HG02798 (cell line): ENCODE results near the gene DAGLA.

Experiments
- ATAC-seq: cut with Tn5 transposase; IDR thresholded peaks from one replicate; pipeline ENCODE4 v1.9.1; 2021; ENCODE audit warnings: mild to moderate bottlenecking; ENCODE audit not compliant: unreplicated experiment, poor library complexity

Gene DAGLA

DNA sequence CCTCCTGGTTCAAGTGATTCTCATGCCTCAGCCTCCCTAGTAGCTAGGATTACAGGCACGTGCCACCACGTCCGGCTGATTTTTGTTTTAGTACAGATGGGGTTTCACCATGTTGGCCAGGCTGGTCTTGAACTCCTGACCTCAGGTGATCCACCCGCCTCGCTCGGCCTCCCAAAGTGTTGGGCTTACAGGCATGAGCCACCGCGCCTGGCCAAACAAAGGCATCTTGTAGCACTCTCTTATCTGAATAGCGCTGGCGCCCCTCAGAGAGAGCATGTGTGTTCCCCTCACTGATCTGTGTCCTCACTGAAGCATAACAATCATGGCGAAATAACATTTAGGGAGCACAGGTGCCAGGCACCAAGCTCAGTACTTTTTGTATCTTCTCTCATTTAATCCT lies 7.2 kb downstream of the DAGLA start:
- no peak for ATAC-seq

DNA sequence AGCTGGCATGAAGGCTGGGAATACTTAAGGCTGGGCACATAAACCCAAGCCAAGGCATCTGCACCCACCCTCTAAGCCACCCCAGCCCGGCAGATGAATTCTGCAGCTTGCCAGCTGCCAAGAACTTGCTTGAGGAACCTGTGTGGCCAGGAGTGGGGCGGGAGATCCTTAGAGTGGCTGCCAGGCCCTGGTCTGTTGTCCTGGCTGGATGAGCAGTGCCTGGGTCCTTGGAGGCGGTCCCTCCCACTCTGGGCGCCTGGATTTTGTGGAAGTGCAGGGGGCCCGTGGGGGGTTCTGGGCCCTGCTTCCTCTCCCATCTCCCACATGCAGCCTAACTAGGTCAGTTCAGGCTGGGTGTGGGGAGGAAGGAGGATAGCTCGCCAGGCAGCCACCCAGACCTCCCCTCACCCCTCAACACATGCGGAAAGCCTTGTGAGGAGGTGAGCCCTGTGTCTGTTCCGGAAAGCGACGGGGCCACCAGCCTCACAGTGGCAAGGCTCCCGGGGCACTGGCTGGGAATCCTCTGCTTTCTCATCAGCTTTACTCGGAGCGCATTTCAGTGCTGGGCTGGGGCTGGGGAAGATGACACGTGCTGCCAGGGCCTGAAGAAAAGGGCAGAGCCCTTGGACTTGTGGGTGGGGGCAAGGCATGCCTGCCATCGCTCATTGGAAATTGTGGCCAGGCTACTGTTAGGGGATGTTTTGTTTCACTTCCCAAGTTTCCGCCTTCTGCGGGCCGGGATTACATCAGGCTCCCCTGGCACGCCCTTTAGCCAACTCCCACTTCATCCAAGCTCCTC lies 8.4 kb downstream of the DAGLA start:
- ATAC-seq, result no peak

DNA sequence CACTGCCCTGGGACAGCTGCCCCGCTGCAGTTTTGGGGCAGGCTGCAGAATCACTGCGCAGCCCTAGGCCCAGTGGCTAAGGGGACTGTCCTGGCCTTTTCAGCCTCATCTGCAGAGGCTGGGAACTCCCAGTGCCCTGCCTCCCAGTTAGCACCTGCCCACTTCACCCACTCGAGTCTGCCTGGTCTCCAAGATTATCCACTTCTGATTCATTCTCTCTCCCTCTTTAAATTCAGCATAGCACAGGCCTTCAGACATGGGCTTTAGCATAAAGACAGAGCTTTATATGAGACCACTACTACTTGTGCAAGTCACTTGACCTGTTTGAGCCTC lies 8.9 kb downstream of the DAGLA start:
- ATAC-seq, result no peak

DNA sequence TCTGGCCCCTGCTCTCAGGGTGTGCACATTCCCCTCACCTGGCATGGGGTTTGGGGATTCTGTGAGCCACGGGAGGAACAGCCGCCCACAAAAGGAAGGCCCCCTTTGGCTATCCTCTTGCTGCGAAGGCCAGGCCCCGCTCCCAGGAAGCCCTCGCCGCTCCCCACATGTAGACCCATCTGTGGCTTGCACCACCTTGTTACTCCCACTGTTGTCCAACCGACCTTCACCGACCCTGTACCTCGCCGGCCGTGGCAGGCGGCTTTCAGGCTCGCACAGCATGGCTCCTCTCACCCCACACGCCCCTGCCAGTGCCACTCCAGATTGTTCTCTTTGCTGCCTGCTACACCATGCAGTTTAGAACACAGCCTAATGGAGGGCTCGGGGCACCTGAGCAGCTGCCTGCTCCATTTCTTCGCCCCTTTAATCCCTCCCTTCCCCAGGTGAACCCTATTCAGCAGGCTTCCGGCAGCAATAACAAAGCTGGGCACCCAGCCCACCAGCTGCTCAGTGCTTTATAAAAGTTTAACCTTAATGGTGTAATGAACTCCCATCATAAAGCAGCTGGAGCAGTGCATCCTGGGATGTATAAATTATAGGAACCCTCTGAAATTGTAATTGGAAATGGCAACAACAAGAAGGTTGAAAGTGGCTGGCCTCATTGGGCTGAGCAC lies 10.7 kb downstream of the DAGLA start:
- ATAC-seq, result no peak

DNA sequence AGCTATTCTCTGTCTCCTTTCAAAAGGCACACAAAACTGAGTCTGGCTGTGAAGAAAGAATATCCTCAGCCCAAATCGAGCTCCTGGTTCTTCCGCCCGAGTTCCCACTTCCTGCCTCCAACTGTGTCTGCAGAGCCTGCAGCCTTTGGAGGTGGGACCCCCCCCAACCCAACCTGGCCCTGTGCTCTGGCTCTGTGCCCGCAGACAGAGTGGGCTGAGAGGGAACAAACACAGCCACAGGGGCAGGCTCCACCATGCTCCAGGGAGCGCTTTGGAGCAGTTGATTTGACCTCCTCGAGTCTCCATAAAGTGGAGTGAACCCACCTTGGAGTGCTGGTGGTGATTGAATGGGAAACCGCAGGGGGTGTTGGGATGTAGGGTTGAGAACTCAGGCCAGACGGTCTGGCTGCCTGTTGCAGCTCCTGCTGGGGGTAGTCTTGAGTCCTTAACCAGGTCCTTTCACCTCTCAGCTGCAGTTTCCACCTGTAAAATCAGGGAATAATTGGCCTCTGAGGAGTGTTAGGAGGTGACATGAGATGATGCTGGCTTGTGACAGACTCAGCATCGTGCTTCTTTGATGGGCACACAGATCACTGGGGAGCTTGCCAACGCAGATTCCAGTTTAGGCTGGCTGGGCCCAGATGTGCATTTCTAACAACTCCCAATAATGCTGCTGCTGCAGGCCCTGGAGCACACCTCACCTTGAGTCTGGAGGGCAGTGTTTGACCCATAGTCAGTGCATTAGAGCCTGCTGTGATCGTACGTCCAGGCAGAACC lies 11.4 kb downstream of the DAGLA start:
- no peak for ATAC-seq

DNA sequence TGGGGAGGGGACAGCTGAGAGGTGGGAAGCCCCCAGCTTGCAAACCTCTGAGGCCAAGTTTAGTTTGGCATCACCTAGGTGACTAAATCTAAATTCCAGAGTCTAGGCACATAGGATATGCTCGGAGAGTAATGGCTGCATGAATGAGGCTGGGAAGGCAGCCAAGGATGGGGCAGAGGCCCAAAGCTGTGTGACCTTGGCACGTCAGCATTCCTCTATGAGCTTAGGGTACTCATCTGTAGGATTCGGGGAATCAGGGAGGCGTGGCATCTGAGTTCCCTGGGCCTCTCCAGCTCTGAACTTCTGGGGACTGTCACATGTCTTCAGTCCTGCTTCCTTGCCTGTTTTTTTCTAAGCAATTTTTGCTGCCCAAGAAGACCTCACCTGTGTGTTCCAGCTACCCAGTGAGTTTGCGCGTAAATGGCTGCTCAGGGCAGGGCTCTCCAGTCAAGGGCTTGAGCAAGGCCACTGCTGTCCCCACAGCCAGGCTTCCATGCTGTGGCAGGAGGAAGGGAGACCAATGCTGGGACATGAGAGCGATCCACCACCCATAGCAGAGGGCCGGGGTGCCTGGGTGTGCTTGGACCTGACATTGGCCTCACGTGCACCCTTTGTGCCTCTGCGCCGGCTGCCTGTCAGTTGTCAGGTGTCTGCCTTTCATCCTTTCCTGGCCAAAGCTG lies 13.9 kb downstream of the DAGLA start:
- no peak for ATAC-seq

DNA sequence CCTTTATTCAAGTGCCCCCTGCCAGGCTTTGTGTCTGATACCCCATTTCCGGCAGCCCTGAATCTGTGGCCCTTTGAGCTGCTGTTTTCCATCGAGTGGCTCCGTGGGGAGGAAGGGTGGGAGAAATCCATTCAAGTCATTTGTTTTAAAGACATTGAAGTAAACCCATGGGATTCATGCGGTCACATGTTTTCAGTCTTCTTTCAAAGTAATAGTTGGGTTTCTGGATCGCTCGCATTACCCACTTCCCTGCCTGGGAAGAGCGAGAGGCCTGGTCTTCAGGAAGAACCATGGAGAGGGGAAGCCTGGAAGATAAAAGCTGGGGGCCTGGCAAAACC lies 14.4 kb downstream of the DAGLA start:
- no peak for ATAC-seq

DNA sequence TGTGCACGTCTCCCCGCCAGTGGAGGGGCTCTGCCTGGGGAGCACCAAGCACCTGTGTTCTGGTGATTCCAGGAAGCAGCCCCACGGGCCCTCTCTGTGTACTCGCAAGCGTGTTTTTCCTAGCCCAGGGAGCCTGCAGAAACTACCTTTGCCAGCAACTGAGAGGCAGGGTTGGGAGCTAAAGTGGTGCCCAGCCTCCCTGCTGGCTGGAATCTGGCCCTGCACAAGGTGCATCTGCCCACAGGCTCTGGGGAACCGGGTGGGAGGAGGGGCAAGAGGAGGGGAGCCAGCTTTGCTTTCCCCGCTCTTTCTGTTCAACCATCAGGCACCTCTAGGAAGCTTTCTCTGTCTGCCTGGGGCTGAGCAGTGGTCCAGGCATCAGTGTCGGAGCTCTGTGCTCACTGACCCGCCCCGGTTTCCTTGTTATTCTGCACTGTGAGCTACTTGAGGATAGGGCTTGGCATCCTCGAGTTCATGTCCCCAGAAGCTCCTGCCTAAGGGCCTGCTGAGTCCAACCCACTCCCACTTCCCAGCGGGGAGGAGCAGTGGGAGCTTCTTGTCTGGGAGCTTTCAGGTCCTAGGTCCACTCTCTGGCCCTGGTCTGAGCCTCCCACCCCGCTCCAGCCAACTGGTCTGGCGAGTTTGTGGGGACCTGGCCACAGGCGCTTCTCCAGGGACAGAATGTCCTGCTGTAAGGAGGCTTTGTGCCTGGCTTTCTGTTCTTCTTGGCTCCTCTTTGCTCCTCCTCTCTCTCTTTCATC lies 14.9 kb downstream of the DAGLA start:
- ATAC-seq, result no peak

DNA sequence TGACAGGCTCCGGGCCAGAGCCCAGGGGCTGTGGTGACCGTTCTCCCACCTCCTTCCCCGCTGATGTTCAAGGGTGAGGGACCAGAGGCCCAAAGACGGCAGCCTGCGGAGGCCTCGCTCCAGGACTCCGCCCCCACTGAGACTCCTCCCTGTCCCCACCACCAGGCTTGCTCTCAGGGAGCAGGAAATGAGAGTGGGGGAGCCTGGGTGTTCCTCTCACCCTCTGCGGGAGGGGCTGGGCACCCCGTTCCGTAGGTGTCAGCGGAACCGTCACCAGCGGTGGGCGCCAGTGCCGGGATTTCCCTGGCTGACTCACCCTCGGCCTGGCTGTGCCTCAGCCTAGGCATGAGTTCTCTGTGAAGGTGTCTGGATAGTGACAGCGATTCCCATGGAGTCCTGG lies 15.7 kb downstream of the DAGLA start:
- ATAC-seq, result peak; percentile 78

DNA sequence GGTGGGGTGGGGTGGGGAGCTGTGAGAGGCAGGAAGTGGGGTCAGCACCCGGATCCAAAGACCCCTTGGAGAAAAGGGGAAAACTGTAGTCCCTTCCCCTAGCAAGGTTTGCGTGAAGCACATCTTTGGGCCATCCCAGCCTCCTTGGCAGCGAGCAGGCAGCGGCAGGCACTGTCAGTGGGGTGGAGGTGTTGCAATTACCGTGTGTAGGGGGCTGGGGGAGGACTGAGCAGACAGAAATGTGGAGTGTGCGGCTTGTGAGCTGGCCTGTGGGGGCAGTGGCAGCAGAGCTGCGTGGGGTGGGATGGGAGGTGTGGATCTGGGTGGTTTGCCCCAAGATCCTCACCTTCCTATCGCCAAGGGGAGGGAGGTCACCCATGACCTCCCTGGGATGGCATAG lies 16.4 kb downstream of the DAGLA start:
- no peak for ATAC-seq

DNA sequence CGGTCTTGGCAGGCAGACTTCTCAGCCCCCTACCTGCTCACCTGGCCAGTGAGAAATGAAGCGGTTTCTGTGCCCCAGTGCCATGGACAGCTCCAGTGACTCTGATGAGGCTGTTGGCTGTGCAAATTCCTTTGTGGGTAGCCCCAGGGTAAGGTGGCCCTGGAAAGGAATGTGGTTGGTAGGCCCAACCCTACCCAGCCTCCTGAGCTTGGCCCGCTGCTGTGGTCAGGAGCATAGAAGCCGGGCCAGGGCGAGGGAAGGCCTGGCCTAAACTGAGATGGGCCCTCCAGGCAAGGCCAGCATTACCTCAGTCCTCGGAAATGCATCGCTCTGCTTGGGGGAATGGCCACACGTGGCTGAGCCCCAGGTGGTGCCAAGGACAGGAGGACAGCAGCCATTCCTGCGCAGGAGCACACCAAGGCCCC lies 16.9 kb downstream of the DAGLA start:
- ATAC-seq, result no peak

DNA sequence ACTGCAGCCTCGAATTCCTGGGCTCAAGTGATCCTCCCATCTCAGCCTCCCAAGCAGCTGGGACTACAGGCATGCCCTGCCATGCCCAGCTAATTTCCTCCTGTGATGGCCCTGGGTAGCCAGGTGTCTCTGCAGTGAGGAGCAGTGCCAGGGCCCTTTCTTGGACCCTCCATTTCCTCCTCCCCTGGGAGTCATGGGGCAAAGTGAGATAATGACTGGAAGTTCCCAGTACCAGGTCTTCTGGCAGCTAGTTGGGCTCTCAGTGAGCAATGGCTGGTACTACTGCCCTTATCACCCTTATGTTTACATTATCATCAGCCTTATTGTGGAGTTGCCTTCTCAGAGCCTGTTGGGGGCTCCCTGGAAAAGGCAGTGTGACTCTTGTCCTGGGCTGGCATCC lies 17.6 kb downstream of the DAGLA start:
- no peak for ATAC-seq

DNA sequence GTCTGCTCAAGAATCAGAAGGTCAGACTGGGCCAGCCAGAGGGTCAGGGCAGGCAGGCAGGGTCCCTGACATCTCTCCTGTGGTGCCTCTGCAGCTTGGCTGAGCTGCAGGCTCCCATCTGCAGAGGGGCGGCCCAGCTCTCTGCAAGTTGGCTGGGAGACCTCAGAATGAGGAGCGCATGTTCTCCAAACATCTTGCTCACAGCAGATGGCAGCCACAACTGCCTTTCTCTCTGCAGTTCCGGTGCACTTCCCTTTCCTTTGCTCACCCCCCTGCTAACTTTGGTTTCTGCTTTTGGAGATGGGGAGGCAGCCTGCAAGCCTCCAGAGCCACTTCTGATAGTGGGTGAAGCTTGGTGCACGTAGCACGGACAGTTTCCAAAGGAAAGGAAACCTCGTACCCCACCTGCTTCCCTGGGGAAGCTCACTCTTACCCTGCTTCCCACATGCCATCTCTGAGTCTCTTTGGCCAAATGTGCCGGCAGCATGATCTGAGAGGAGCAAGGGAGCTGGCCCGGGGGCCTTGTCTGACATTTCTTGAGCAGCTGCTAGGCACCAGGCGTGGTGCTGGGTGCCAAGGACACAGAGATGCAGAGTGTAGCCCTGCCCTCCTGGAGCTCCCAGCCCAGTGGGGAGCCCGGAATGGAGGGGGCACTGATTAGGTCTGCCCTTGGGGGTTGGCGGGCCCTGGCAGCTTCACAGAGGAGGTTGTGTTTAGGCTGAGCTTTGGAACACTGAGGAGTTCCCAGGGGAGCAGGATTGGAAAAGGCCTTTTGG lies 18.2 kb downstream of the DAGLA start:
- no peak for ATAC-seq

DNA sequence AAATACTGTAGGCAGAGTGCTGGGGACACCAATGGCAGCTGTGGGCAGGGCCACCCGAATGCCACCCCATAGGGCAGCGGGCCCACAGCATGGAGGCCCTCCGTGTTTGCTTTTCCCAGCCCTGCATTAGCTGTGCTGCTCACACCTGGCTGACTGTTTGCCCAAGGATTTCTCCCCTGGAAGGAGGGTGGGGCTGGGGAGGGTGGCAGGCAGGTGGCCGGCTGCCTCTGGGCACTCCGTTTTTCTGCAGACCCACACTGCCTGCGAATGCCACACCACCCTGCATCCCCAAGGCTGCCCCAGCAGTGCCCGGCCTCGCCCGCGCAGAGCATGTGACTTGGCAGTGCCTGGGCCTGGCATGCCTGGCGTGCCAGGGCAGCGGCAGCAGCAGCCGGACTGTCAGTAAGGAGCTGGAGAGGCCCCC lies 19.6 kb downstream of the DAGLA start:
- no peak for ATAC-seq

DNA sequence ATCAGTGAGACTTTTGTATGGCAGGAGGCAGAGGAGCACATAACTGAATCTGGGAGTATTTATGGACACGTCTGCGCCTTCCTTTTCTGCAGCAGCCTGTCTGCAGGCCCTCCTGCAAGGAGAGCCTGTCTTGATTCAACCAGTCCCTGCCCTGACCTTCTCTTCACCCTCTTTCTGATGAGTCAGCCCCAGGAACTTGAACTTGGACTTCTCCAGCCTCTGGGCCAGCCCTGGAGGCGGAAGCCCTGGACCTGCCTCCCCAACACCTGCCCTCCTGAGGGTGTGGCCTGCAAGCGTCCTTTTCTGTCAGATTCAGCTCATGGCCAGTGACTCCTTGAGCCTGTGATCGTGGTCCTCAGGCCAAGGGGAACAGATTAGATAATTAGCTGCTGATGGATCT lies 20.0 kb downstream of the DAGLA start:
- ATAC-seq, result no peak

DNA sequence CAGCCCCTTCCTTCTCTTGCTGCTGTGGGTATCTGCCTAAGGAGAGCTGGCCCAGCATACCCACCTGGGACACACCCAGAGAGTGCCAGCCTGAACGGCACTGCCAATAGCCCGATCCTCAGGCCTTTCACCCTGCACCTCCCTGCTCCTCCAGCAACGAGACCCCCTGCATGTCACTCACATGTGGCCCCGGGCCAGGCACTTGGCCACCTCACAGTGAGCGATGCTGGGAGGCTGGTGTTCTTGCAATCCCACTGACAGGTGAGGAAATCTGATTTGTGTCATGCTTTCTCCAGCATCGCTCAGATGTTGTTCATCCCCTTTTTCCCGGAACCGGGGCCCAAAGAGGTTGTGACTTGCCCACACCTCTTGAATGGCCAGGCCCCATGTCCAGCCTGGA lies 20.5 kb downstream of the DAGLA start:
- no peak for ATAC-seq

DNA sequence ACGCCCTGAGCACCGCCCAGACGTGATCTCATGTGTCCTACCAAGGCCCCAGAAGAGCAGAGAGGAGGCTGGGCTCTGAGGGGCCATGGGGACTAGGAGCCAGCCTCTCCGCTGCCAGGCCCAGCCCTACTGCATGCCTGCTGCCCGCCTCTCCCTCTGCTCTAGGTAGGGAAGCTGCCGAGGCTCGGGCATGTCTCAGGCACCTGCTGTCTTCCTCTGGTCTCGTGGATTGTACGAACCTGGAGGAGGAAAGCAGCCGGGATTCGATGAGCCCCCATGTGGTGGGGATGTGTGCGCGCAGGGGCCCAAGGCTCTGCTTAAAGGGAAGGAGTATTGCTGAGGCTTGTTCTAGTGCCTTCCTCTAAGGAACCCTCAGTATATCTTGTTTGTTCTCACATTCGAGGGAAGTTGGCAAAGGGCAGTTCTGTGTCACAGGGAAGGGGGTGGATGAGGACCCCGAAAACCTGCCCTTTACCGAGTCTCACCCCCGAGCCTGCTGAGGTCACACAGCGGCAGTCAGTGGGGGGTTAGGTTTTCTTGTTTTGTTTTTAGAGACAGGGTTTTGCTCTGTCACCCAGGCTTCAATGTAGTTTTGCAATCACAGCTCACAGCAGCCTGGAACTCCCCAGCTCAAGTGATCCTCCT lies 21.2 kb downstream of the DAGLA start:
- ATAC-seq, result no peak

DNA sequence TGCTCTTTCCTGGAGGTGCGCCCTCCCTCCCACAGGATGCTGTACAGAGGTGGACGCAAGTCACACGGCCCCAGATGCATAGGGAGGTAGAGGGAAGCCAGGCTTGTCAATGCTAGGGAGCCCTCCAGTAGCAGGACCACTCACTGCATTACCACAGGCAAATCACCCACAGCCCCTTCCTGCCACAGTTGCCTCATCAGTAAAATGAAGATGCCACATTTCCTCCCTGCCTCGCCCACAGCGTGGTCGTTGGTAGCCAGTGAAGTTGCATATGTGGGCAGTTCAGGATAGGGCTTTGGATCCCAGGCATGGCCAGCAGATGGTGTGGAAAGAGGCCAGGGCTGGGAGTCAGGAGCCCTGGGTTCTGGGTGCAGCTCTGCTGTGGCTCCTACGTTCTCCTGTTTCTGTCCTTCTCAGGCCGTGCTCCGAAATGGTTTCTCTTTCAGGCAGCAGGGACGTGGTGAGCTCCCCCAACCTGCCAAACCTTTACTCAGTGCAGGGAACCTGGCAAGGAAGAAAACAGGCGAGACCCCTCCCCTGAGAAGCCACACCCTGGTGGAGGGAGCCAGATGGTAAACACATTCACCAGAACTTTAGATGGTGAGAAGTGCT lies 22.6 kb downstream of the DAGLA start:
- no peak for ATAC-seq

DNA sequence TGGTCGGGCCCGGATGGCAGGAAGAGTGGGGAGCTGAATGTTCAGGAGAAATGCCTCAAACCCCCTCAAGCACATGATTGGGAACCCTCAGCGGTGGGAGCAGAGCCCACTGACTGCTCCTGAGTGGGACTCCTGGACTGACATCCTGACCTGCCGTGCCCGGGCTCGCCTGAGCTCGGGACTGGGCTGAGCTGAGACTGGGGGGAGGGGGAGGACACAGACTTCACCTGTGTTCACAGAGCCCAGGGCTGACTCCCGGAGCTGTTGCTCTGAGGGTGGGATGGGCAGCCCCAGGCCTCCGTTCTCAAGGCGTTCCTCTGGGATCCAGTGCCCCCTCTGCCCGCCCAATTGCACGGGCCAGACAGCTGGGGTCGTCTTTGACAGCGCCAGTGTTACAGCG lies 24.6 kb downstream of the DAGLA start:
- no peak for ATAC-seq
